Neural cell (in vitro differentiated cells): Measurements from ENCODE around the gene MYNN. TPM values are rescaled to one million over a fixed set of nuclear protein-coding genes. Genes with fewer than 3 reads are reported as not detected.

Experiments
- H2AFZ ChIP-seq: fragments of 200-600, 300-800 bp; sonication (generic), shearing (Covaris generic); 2 replicates; pipeline ENCODE4 v1.6.0; 2014; ENCODE audit warnings: low read depth, mild to moderate bottlenecking, antibody characterized with exemption, low read length, moderate library complexity
- H3F3A ChIP-seq: fragments of 200-600 bp; shearing (Covaris generic); 2 replicates; pipeline ENCODE4 v1.6.1; 2016; ENCODE audit warnings: mild to moderate bottlenecking, moderate library complexity, mixed read lengths, antibody characterized with exemption, low read length; ENCODE audit not compliant: insufficient read depth, poor library complexity, severe bottlenecking
- H3K27ac ChIP-seq: fragments of 200-600, 300-800 bp; sonication (generic), shearing (Covaris generic); 2 replicates; pipeline ENCODE4 v1.5.1; 2014; ENCODE audit warnings: mild to moderate bottlenecking, low read length, moderate library complexity
- H3K27me3 ChIP-seq: fragments of 300-800, 200-600 bp; sonication (generic), shearing (Covaris generic); 2 replicates; pipeline ENCODE4 v1.6.0; 2014; ENCODE audit warnings: mild to moderate bottlenecking, low read depth, low read length, moderate library complexity; ENCODE audit not compliant: insufficient read depth
- H3K36me3 ChIP-seq: fragments of 300-800, 200-600 bp; sonication (generic), shearing (Covaris generic); 2 replicates; pipeline ENCODE4 v1.5.1; 2014; ENCODE audit warnings: mild to moderate bottlenecking, antibody characterized with exemption, low read length, moderate library complexity; ENCODE audit not compliant: insufficient read depth
- H3K4me2 ChIP-seq: fragments of 300-800, 200-600 bp; sonication (generic), shearing (Covaris generic); 2 replicates; pipeline ENCODE4 v1.6.0; 2014; ENCODE audit warnings: mild to moderate bottlenecking, low read length
- H3K4me3 ChIP-seq: fragments of 300-800, 200-600 bp; sonication (generic), shearing (Covaris generic); 2 replicates; pipeline ENCODE4 v1.5.1; 2014; ENCODE audit warnings: mild to moderate bottlenecking, low read length, moderate library complexity
- H3K79me2 ChIP-seq: fragments of 200-600 bp; shearing (Covaris generic); replicated peaks from 2 replicates; pipeline ENCODE4 v1.6.0; 2014; ENCODE audit warnings: mild to moderate bottlenecking, low read length, moderate library complexity; ENCODE audit not compliant: insufficient read depth
- H3K9ac ChIP-seq: fragments of 300-800, 200-600 bp; sonication (generic), shearing (Covaris generic); 2 replicates; pipeline ENCODE4 v1.6.1; 2016; ENCODE audit warnings: mild to moderate bottlenecking, low read length, mixed read lengths
- H3K9me2 ChIP-seq: fragments of 200-600 bp; shearing (Covaris generic); 2 replicates; pipeline ENCODE4 v1.6.1; 2016; ENCODE audit warnings: mild to moderate bottlenecking, low read length, mixed read lengths; ENCODE audit not compliant: insufficient read depth
- H3K9me3 ChIP-seq: fragments of 200-600, 300-800 bp; sonication (generic), shearing (Covaris generic); 2 replicates; pipeline ENCODE4 v1.6.1; 2016; ENCODE audit warnings: mild to moderate bottlenecking, mixed run types, low read length, moderate library complexity, mixed read lengths
- H4K20me1 ChIP-seq: fragments of 200-600 bp; shearing (Covaris generic); 2 replicates; pipeline ENCODE4 v1.6.1; 2016; ENCODE audit warnings: mild to moderate bottlenecking, mixed run types; ENCODE audit not compliant: insufficient read depth
- CTCF ChIP-seq: fragments of 450-650 bp; IDR thresholded peaks from 2 replicates; pipeline ENCODE4 v1.5.1; 2014; ENCODE audit warnings: antibody characterized with exemption, mild to moderate bottlenecking, moderate library complexity; ENCODE audit not compliant: poor library complexity, severe bottlenecking
- EP300 ChIP-seq: fragments of 450-650 bp; conservative IDR thresholded peaks from 2 replicates; pipeline ENCODE4 v1.6.1; 2014; ENCODE audit warnings: antibody characterized with exemption, mild to moderate bottlenecking, moderate library complexity; ENCODE audit not compliant: poor library complexity, severe bottlenecking
- EZH2 ChIP-seq: fragments of 200-600, 300-800 bp; shearing (Covaris generic), sonication (generic); IDR thresholded peaks from 2 replicates; pipeline ENCODE4 v1.6.1; 2014; ENCODE audit warnings: antibody characterized with exemption, low read length, borderline replicate concordance, mild to moderate bottlenecking; ENCODE audit not compliant: insufficient read depth, poor library complexity, severe bottlenecking
- MXI1 ChIP-seq: fragments of 450-650 bp; conservative IDR thresholded peaks from 2 replicates; pipeline ENCODE4 v1.6.1; 2014; ENCODE audit warnings: antibody characterized with exemption, mild to moderate bottlenecking; ENCODE audit not compliant: poor library complexity, severe bottlenecking
- POLR2AphosphoS5 ChIP-seq: IDR thresholded peaks from 2 replicates; pipeline ENCODE4 v1.6.1; 2012
- RAD21 ChIP-seq: fragments of 450-650 bp; conservative IDR thresholded peaks from 2 replicates; pipeline ENCODE4 v1.6.1; 2014; ENCODE audit warnings: antibody characterized with exemption, mild to moderate bottlenecking, moderate library complexity
- REST ChIP-seq: IDR thresholded peaks from 2 replicates; pipeline ENCODE4 v1.6.1; 2012; ENCODE audit warnings: borderline replicate concordance
- SMC3 ChIP-seq: fragments of 450-650 bp; conservative IDR thresholded peaks from 2 replicates; pipeline ENCODE4 v1.6.1; 2014; ENCODE audit warnings: antibody characterized with exemption, mild to moderate bottlenecking, moderate library complexity; ENCODE audit not compliant: poor library complexity
- TAF1 ChIP-seq: IDR thresholded peaks from 2 replicates; pipeline ENCODE4 v1.6.1; 2012; ENCODE audit warnings: low read depth
- polyA plus RNA-seq: library from polyadenylated mRNA; depleted of rRNA; stranded (reverse); fragments of >200 nt; gene quantifications from 2 replicates; pipeline ENCODE4 v1.2.3, GENCODE V29; 2014

MYNN gene
- polyA plus RNA-seq, 1 donor from 2014 or later, result 27.0 TPM

- Histone ChIP-seq H4K20me1 (no peaks in the 10 kb centered on the region), H3K36me3 (no peaks in the 10 kb centered on the region), H3K79me2 (no peaks in the 10 kb centered on the region), H3F3A (no peaks in the 10 kb centered on the region), H3K4me2 (no peak overlapping the region), H3K27ac (no peak overlapping the region), H2AFZ (no peak overlapping the region), H3K9me2 (no peaks in the 10 kb centered on the region), H3K4me3 (peak overlapping the region; percentile 54), H3K9me3 (peaks cover 6% of the 10 kb centered on the region), H3K27me3 (peaks cover 13% of the 10 kb centered on the region), H3K9ac (peak overlapping the region; percentile 29)
- TF ChIP-seq REST (no peak), EZH2 (no peak), EP300 (no peak), POLR2AphosphoS5 (no peak), CTCF (no peak), MXI1 (no peak), RAD21 (no peak)
Measured at GRCh38 chr3:169764312-169764881, 8.8 kb upstream of the MYNN start.

GRCh38 chr3:169764882-169765612 is 8.1 kb upstream of the MYNN start, which contains the start of gene TERC:
Gene TERC, minus strand, starts transcription at chr3:169765060.
- Histone ChIP-seq H3K9me3 (peaks cover 6% of the 10 kb centered on the region), H3K4me2 (no peak within 1 kb of the TSS), H3K4me3 (peak within 1 kb of the TSS; percentile 54), H2AFZ (no peak within 1 kb of the TSS), H3K9me2 (no peaks in the 10 kb centered on the region), H3K36me3 (no peaks in the 10 kb centered on the region), H4K20me1 (no peaks in the 10 kb centered on the region), H3K9ac (peak within 1 kb of the TSS; percentile 29), H3K27ac (no peak within 1 kb of the TSS), H3K79me2 (no peaks in the 10 kb centered on the region), H3F3A (no peaks in the 10 kb centered on the region), H3K27me3 (peaks cover 18% of the 10 kb centered on the region)
- no peak for TF ChIP-seq MXI1
- TF ChIP-seq EZH2, result no peak
- no peak for TF ChIP-seq SMC3
- TF ChIP-seq POLR2AphosphoS5, result no peak
- no peak for TF ChIP-seq REST
- no peak for TF ChIP-seq RAD21
- TF ChIP-seq TAF1, result no peak
- TF ChIP-seq CTCF, result no peak
- no peak for TF ChIP-seq EP300
